SK-N-SH (cell line): ENCODE measurements around the gene NCAM1. TPM values are rescaled to one million over a fixed set of nuclear protein-coding genes. Genes with fewer than 3 reads are reported as not detected.

Experiments used
- CTCF ChIA-PET: fragments of 300-600, 350-600 bp; formaldehyde crosslinking; extraction: SDS; loops from one replicate; lab custom pipeline; 2021; lab: Yijun Ruan, JAX
- POLR2A ChIA-PET: fragments of 350-600 bp; sonication (Branson Sonifier 250); formaldehyde crosslinking; extraction: SDS; loops from one replicate; lab custom pipeline; 2020; ENCODE audit warnings: antibody characterized with exemption, inconsistent platforms; lab: Yijun Ruan, JAX
- DNase-seq: peaks from one replicate; pipeline ENCODE4 v3.0.0; 2012
- H2AFZ ChIP-seq: fragments of 200-600 bp; sonication (generic); 2 replicates; pipeline ENCODE4 v1.8.1; 2016; ENCODE audit warnings: antibody characterized with exemption, mild to moderate bottlenecking, low read depth
- H3F3A ChIP-seq: fragments of 200-600 bp; sonication (generic); replicated peaks from 2 replicates; pipeline ENCODE3; 2016; ENCODE audit warnings: antibody characterized with exemption, mild to moderate bottlenecking; ENCODE audit not compliant: insufficient read depth
- H3K27ac ChIP-seq, 2 experiments: fragments of 200-500 bp in 1 of 2; fragments of 200-600 bp in 1 of 2; sonication (Bioruptor generic) in 1 of 2; sonication (generic), shearing (Covaris generic) in 1 of 2; 2 replicates each; pipeline versions ENCODE4 v1.5.1 to v1.6.1; 2014 to 2016; ENCODE audit warnings: low read depth in 2 of 2, inconsistent platforms in 1 of 2, low read length in 1 of 2, mild to moderate bottlenecking in 1 of 2, mixed read lengths in 1 of 2
- H3K27me3 ChIP-seq: fragments of 200-600 bp; sonication (generic), shearing (Covaris generic); 2 replicates; pipeline ENCODE4 v1.6.1; 2016; ENCODE audit warnings: mixed run types; ENCODE audit not compliant: insufficient read depth
- H3K36me3 ChIP-seq, 2 experiments: fragments of 200-500 bp in 1 of 2; fragments of 200-600 bp in 1 of 2; sonication (Bioruptor generic) in 1 of 2; sonication (generic) in 1 of 2; replicated peaks in 1 of 2; 2 replicates each; pipeline versions ENCODE3 to v1.5.1; 2014 to 2016; ENCODE audit warnings: low read length in 1 of 2, mild to moderate bottlenecking in 1 of 2; ENCODE audit not compliant: insufficient read depth in 2 of 2, control insufficient read depth in 1 of 2
- H3K4me1 ChIP-seq, 2 experiments: fragments of 200-500 bp in 1 of 2; fragments of 200-600 bp in 1 of 2; sonication (Bioruptor generic) in 1 of 2; sonication (generic), shearing (Covaris generic) in 1 of 2; 2 replicates each; pipeline versions ENCODE4 v1.5.1 to v1.6.1; 2014 to 2016; ENCODE audit warnings: low read depth in 1 of 2, low read length in 1 of 2, mixed run types in 1 of 2; ENCODE audit not compliant: insufficient read depth in 2 of 2, control insufficient read depth in 1 of 2
- H3K4me2 ChIP-seq: fragments of 200-600 bp; sonication (generic), shearing (Covaris generic); 2 replicates; pipeline ENCODE4 v1.6.1; 2017; ENCODE audit warnings: mixed run types
- H3K4me3 ChIP-seq, 2 experiments: fragments of 200-500 bp in 1 of 2; fragments of 200-600 bp in 1 of 2; sonication (Bioruptor generic) in 1 of 2; sonication (generic), shearing (Covaris generic) in 1 of 2; 2 replicates each; pipeline versions ENCODE4 v1.5.1 to v1.8.1; 2014 to 2016; ENCODE audit warnings: low read depth in 2 of 2, inconsistent platforms in 1 of 2, low read length in 1 of 2, mild to moderate bottlenecking in 1 of 2, mixed read lengths in 1 of 2, moderate library complexity in 1 of 2
- H3K79me2 ChIP-seq: fragments of 200-600 bp; sonication (generic); 2 replicates; pipeline ENCODE4 v1.8.1; 2017; ENCODE audit warnings: mild to moderate bottlenecking; ENCODE audit not compliant: insufficient read depth
- H3K9ac ChIP-seq: fragments of 200-600 bp; sonication (generic); 2 replicates; pipeline ENCODE4 v1.6.1; 2017; ENCODE audit warnings: mixed run types
- H3K9me2 ChIP-seq: fragments of 200-600 bp; sonication (generic); 2 replicates; pipeline ENCODE4 v1.6.1; 2017; ENCODE audit warnings: mixed run types
- H3K9me3 ChIP-seq: fragments of 200-600 bp; sonication (generic); 2 replicates; pipeline ENCODE4 v1.6.1; 2017; ENCODE audit warnings: mixed run types, mild to moderate bottlenecking, moderate library complexity
- H4K20me1 ChIP-seq: fragments of 200-600 bp; sonication (generic); 2 replicates; pipeline ENCODE4 v1.6.1; 2017; ENCODE audit warnings: mild to moderate bottlenecking, mixed run types; ENCODE audit not compliant: insufficient read depth
- ELF1 ChIP-seq: IDR thresholded peaks from 2 replicates; pipeline ENCODE4 v1.4.0; 2012
- FOSL2 ChIP-seq: IDR thresholded peaks from 2 replicates; pipeline ENCODE4 v1.4.0; 2012; ENCODE audit warnings: low read depth, mild to moderate bottlenecking, moderate library complexity, borderline replicate concordance
- FOXJ3 ChIP-seq: sonication (generic); formaldehyde crosslinking; IDR thresholded peaks from 2 replicates; pipeline ENCODE4 v1.5.1; 2020; ENCODE audit warnings: mild to moderate bottlenecking, missing genetic modification reagents
- FOXM1 ChIP-seq: IDR thresholded peaks from 2 replicates; pipeline ENCODE4 v1.4.0; 2012; ENCODE audit warnings: low read depth, mild to moderate bottlenecking
- GABPA ChIP-seq: IDR thresholded peaks from 2 replicates; pipeline ENCODE4 v1.4.0; 2012; ENCODE audit warnings: low read depth, mild to moderate bottlenecking
- GATA2 ChIP-seq: sonication (generic); formaldehyde crosslinking; IDR thresholded peaks from 2 replicates; pipeline ENCODE4 v1.5.0; 2020; ENCODE audit warnings: mild to moderate bottlenecking, missing genetic modification reagents
- MEF2A ChIP-seq: IDR thresholded peaks from 2 replicates; pipeline ENCODE4 v1.4.0; 2012; ENCODE audit warnings: low read depth, borderline replicate concordance
- PBX3 ChIP-seq: IDR thresholded peaks from 2 replicates; pipeline ENCODE4; 2012
- POLR2AphosphoS5 ChIP-seq: IDR thresholded peaks from 2 replicates; pipeline ENCODE4 v1.6.1; 2012; ENCODE audit warnings: low read depth, low read length
- RCOR1 ChIP-seq: fragments of 150-350 bp; IDR thresholded peaks from 2 replicates; pipeline ENCODE4 v1.6.1; 2017; ENCODE audit warnings: antibody characterized with exemption, low read length
- RXRA ChIP-seq: IDR thresholded peaks from 2 replicates; pipeline ENCODE4 v1.4.0; 2012; ENCODE audit warnings: low read depth, mild to moderate bottlenecking, borderline replicate concordance
- SIN3A ChIP-seq: IDR thresholded peaks from 2 replicates; pipeline ENCODE4 v1.6.1; 2012; ENCODE audit warnings: low read depth, mild to moderate bottlenecking, low read length, moderate library complexity, borderline replicate concordance
- SMC3 ChIP-seq: IDR thresholded peaks from 2 replicates; pipeline ENCODE4 v1.6.1; 2012; ENCODE audit warnings: low read depth, low read length, improper control_type of control experiment
- TAF1 ChIP-seq: IDR thresholded peaks from 2 replicates; pipeline ENCODE4 v1.6.1; 2012; ENCODE audit warnings: low read depth, mild to moderate bottlenecking, low read length, moderate library complexity, borderline replicate concordance
- TCF12 ChIP-seq: IDR thresholded peaks from 2 replicates; pipeline ENCODE4 v1.4.0; 2012
- YY1 ChIP-seq: IDR thresholded peaks from 2 replicates; pipeline ENCODE4 v1.4.0; 2012; ENCODE audit warnings: low read depth, mild to moderate bottlenecking
- WGBS: methylation state at CpG from one replicate; pipeline ENCODE4 v1.1.6; 2017; ENCODE audit warnings: low lambda C conversion rate; 5-methylcytosine and 5-hydroxymethylcytosine counted together
- polyA plus RNA-seq, 3 experiments: library from polyadenylated mRNA; depleted of rRNA; stranded (reverse); fragments of >200 nt; gene quantifications; 2 replicates each; pipeline ENCODE4 v1.2.3, GENCODE V29; 2012
- TF ChIP-seq, protein P1 (sequence below): IDR thresholded peaks from 2 replicates; pipeline ENCODE4 v1.4.0; 2012; ENCODE audit warnings: low read depth, borderline replicate concordance
- TF ChIP-seq, protein P2 (sequence below): fragments of 200-600 bp; sonication (generic); IDR thresholded peaks from 2 replicates; pipeline ENCODE4 v1.6.1; 2017; ENCODE audit warnings: antibody characterized with exemption, mild to moderate bottlenecking, moderate library complexity

Gene NCAM1
- polyA plus RNA-seq, 1 of the 3 experiments (the other 2 are of a cell fraction) = 19.4 TPM

DNA sequence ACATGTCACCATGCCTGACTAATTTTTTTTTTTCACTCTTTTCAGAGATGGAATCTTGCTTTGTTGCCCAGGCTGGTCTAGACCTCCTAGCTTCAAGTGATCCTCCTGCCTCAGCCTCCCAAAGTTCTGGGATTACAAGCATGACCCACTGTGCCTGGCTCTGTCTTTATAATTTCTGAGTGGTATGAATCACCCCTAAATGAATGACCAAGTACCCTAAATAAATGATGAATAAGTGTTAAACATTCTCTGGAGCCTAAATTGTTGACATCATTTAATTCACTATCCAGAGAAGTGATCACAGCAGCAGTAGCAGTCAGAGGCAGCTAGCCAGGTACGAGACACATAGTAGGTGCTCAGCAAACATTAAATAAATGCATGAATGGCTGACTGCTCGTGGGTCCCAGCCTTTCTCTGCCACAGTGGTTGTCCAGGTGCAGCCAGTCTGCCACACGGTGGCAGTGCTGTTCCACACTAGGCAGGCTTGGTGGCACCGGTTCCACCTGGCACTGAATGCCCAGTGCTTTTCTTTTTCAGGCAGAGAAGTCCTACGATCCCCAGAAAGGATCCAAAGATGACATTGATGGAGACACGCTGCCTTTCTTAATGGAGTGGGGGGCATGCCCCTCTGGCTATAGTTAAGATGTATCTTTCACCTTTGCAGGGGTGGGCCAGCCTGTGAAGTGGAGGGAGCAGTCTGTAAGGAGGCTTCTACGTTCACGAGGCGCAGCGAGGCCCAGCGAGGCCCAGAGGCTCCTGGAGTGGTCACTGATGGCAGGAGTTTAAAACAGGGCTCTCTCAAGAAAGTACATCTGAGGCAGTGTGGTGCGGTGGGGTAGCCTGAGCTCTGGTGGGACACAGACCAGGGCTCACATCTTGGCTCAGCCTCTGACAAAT, 344.5 kb downstream of the NCAM1 start (continued):
- no peak for TF ChIP-seq FOSL2
- no peak for TF ChIP-seq GABPA
- no peak for TF ChIP-seq POLR2AphosphoS5
- no peak for TF ChIP-seq GATA2
- no peak for TF ChIP-seq PBX3
- no peak for TF ChIP-seq TAF1
- TF ChIP-seq FOXJ3 = no peak
- no peak for TF ChIP-seq SIN3A
- TF ChIP-seq, protein P1, sequence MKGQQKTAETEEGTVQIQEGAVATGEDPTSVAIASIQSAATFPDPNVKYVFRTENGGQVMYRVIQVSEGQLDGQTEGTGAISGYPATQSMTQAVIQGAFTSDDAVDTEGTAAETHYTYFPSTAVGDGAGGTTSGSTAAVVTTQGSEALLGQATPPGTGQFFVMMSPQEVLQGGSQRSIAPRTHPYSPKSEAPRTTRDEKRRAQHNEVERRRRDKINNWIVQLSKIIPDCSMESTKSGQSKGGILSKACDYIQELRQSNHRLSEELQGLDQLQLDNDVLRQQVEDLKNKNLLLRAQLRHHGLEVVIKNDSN = no peak
- TF ChIP-seq MEF2A = no peak
- no peak for TF ChIP-seq YY1

DNA sequence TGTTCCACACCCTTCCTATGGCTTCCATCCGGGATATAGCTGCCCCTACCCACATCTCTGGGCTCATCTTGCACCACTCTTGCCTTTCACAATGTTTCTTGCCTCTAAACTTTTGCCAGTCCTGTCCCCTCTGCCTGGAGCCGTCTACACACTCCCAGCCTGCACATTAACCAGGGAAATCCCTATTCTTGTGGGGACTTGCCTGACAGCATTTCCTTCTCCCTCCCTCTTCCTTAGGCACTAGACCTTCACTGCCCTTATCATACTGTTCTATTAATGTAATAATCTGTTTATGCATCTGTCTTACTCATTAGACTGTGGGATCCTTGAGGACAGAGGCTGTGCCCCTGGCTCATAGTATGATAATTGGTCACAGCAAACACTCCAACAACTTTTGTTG, 347.4 kb downstream of the NCAM1 start:
- 51% methylated on average over 2 of the region's 2 CpGs for WGBS
- Histone ChIP-seq H3K36me3 (no peaks in the 10 kb centered on the region), H3K27me3 (no peaks in the 10 kb centered on the region), H3K9me2 (no peaks in the 10 kb centered on the region), H2AFZ (no peak overlapping the region), H3K79me2 (no peaks in the 10 kb centered on the region), H3K9ac (no peak overlapping the region), H3K4me3 (no peak overlapping the region), H3K4me2 (no peak overlapping the region), H4K20me1 (no peaks in the 10 kb centered on the region)
- CTCF ChIA-PET = interaction anchor here (1.2 to 4.9 kb wide), 3 partner anchors 224 to 464 kb away, joined by 3 to 34 read pairs (median 6); no protein-coding TSS in a partner anchor
- POLR2A ChIA-PET = no interaction called here
- TF ChIP-seq POLR2AphosphoS5 (no peak), SIN3A (no peak), GABPA (no peak), FOSL2 (no peak)
- TF ChIP-seq, all 33 proteins: peak for 0
- no peak for DNase-seq
- H3K9me3 ChIP-seq = no peaks in the 10 kb centered on the region
- no peaks in the 10 kb centered on the region for H3F3A ChIP-seq
- H3K4me1 ChIP-seq = peaks cover 0 to 3% of the 10 kb centered on the region in 2 experiments; a peak in 2 of 4 replicates
- no peak overlapping the region for H3K27ac ChIP-seq

DNA sequence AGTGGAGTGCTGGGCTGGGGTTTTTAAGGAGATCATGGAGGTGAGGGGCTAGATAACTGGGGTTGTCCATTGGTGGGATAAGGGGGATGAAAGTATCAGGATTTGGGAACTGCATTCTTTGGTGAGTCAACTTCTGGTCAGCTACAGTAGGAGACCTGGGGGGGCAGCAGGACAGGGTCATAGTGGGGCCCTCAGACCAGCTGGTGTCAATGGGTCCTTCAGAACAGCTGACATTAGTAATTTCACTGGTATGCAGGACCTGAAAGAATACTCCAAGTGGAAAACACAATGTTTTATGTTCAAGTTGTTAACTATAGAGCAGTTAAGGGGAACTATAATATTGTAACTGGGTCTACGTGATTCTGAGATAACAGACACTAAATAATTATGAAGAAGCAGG, 350.3 kb downstream of the NCAM1 start:
- TF ChIP-seq GATA2 (no peak), FOXJ3 (no peak), ELF1 (no peak), TCF12 (no peak), RXRA (no peak), YY1 (no peak), RCOR1 (no peak), MEF2A (no peak), FOXM1 (no peak), SMC3 (no peak)
- TF ChIP-seq, protein P2, sequence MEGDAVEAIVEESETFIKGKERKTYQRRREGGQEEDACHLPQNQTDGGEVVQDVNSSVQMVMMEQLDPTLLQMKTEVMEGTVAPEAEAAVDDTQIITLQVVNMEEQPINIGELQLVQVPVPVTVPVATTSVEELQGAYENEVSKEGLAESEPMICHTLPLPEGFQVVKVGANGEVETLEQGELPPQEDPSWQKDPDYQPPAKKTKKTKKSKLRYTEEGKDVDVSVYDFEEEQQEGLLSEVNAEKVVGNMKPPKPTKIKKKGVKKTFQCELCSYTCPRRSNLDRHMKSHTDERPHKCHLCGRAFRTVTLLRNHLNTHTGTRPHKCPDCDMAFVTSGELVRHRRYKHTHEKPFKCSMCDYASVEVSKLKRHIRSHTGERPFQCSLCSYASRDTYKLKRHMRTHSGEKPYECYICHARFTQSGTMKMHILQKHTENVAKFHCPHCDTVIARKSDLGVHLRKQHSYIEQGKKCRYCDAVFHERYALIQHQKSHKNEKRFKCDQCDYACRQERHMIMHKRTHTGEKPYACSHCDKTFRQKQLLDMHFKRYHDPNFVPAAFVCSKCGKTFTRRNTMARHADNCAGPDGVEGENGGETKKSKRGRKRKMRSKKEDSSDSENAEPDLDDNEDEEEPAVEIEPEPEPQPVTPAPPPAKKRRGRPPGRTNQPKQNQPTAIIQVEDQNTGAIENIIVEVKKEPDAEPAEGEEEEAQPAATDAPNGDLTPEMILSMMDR = no peak
- TF ChIP-seq, all 33 proteins: peak for 0
- Histone ChIP-seq H3K4me1 (peaks cover 0 to 13% of the 10 kb centered on the region in 2 experiments; a peak in 2 of 4 replicates), H3K27me3 (no peaks in the 10 kb centered on the region), H3K27ac (no peak overlapping the region), H3K9me2 (no peaks in the 10 kb centered on the region), H3K9ac (no peak overlapping the region), H3K36me3 (peaks cover 0 to 2% of the 10 kb centered on the region in 2 experiments), H3K9me3 (no peaks in the 10 kb centered on the region), H3K79me2 (no peaks in the 10 kb centered on the region), H3K4me3 (no peak overlapping the region), H4K20me1 (no peaks in the 10 kb centered on the region), H2AFZ (no peak overlapping the region), H3F3A (no peaks in the 10 kb centered on the region), H3K4me2 (no peak overlapping the region)
- POLR2A ChIA-PET = no interaction called here
- DNase-seq = no peak
- CTCF ChIA-PET = interaction anchor here (0.5 to 4.9 kb wide), 4 partner anchors 12 to 419 kb away, joined by 3 to 34 read pairs (median 6); no protein-coding TSS in a partner anchor
- 86% methylated on average over 1 of the region's 1 CpG for WGBS
